Memory B cell (primary cell): Measurements from ENCODE around the gene FUT1.

Experiments
- ATAC-seq: fragments of 150-1000 bp; cut with Tn5 transposase; 2 replicates; pipeline ENCODE4 v1.10.0; 2021; ENCODE audit warnings: low read depth, mild to moderate bottlenecking, moderate library complexity
- DNase-seq, 2 donors: peaks; one replicate each; pipeline ENCODE4 v3.0.0; 2022; ENCODE audit warnings: low spot score in 2 of 2
- H3K27ac Mint-ChIP-seq: one replicate; pipeline ENCODE4 v1.8.0; 2022; ENCODE audit warnings: mild to moderate bottlenecking, moderate library complexity, mixed read lengths
- H3K27me3 Mint-ChIP-seq: one replicate; pipeline ENCODE4 v1.8.0; 2022; ENCODE audit warnings: mixed read lengths
- H3K36me3 Mint-ChIP-seq: one replicate; pipeline ENCODE4 v1.8.0; 2022; ENCODE audit warnings: mild to moderate bottlenecking, mixed read lengths
- H3K4me1 Mint-ChIP-seq: one replicate; pipeline ENCODE4 v1.8.0; 2022; ENCODE audit warnings: mixed read lengths
- H3K4me3 Mint-ChIP-seq: one replicate; pipeline ENCODE4 v1.8.0; 2022; ENCODE audit warnings: mild to moderate bottlenecking, moderate library complexity, mixed read lengths
- H3K9me3 Mint-ChIP-seq: one replicate; pipeline ENCODE4 v1.8.0; 2022; ENCODE audit warnings: mixed read lengths

Gene FUT1

GRCh38 chr19:48755787-48756186 is 3.3 kb upstream of the FUT1 start:
- Mint-ChIP-seq H3K4me3 (no peak overlapping the region), H3K9me3 (no peaks in the 10 kb centered on the region), H3K36me3 (no peaks in the 10 kb centered on the region), H3K27me3 (peaks cover 20% of the 10 kb centered on the region), H3K4me1 (peaks cover 17% of the 10 kb centered on the region), H3K27ac (no peak overlapping the region)
- DNase-seq (no peak), ATAC-seq (no peak)

- Mint-ChIP-seq H3K4me1 (peaks cover 15% of the 10 kb centered on the region), H3K27me3 (peaks cover 19% of the 10 kb centered on the region), H3K9me3 (no peaks in the 10 kb centered on the region), H3K27ac (no peak within 1 kb of the TSS), H3K4me3 (no peak within 1 kb of the TSS), H3K36me3 (no peaks in the 10 kb centered on the region)
- ATAC-seq = no peak
- DNase-seq = no peak
Measured at GRCh38 chr19:48755084-48755641, 2.7 kb upstream of the FUT1 start, which contains the start of gene FGF21. TSS of gene FGF21 (plus strand) at chr19:48755524. CDS start at chr19:48756237, 713 bp downstream.

GRCh38 chr19:48751845-48752495 is 471 bp downstream of the FUT1 start:
- no peaks in the 10 kb centered on the region for H3K9me3 Mint-ChIP-seq
- H3K27ac Mint-ChIP-seq = no peak overlapping the region
- H3K4me1 Mint-ChIP-seq = peaks cover 15% of the 10 kb centered on the region
- H3K27me3 Mint-ChIP-seq = peaks cover 26% of the 10 kb centered on the region
- DNase-seq (no peak), ATAC-seq (no peak)
- peak overlapping the region; percentile 69 for H3K4me3 Mint-ChIP-seq
- H3K36me3 Mint-ChIP-seq = no peaks in the 10 kb centered on the region

GRCh38 chr19:48750771-48751504 is 1.5 kb downstream of the FUT1 start:
- Mint-ChIP-seq H3K4me3 (peak overlapping the region; percentile 32), H3K27ac (no peak overlapping the region), H3K4me1 (peaks cover 15% of the 10 kb centered on the region), H3K27me3 (peaks cover 29% of the 10 kb centered on the region), H3K9me3 (no peaks in the 10 kb centered on the region), H3K36me3 (no peaks in the 10 kb centered on the region)
- ATAC-seq (no peak), DNase-seq (no peak)

DNA sequence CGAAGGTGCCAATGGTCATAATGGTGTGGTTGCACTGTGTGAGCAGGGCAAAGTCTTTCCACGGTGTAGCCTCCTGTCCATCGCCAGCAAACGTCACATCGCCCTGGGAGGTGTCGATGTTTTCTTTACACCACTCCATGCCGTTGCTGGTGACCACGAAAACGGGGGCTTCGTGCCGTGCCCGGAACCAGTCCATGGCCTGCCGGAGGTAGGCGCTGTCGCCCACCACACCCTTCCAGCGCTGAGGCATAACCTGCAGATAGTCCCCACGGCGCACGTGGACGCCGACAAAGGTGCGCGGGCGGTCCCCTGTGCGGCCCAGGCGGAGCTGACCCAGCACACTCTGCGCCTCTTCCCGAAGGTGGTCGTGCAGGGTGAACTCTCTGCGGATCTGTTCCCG is 2.1 kb downstream of the FUT1 start:
- no peak overlapping the region for H3K27ac Mint-ChIP-seq
- no peaks in the 10 kb centered on the region for H3K9me3 Mint-ChIP-seq
- H3K4me1 Mint-ChIP-seq = peaks cover 15% of the 10 kb centered on the region
- no peak overlapping the region for H3K4me3 Mint-ChIP-seq
- ATAC-seq (no peak), DNase-seq (no peak)
- H3K36me3 Mint-ChIP-seq = no peaks in the 10 kb centered on the region
- H3K27me3 Mint-ChIP-seq = peaks cover 32% of the 10 kb centered on the region

- Mint-ChIP-seq H3K9me3 (no peaks in the 10 kb centered on the region), H3K27ac (no peak overlapping the region), H3K4me1 (peaks cover 15% of the 10 kb centered on the region), H3K36me3 (no peaks in the 10 kb centered on the region), H3K27me3 (peaks cover 31% of the 10 kb centered on the region), H3K4me3 (no peak overlapping the region)
- ATAC-seq (no peak), DNase-seq (no peak)
Measured at GRCh38 chr19:48749571-48750198, 2.8 kb downstream of the FUT1 start.

- Mint-ChIP-seq H3K4me3 (no peak within 1 kb of the TSS), H3K27me3 (peaks cover 28% of the 10 kb centered on the region), H3K9me3 (no peaks in the 10 kb centered on the region), H3K4me1 (peaks cover 5% of the 10 kb centered on the region), H3K36me3 (no peaks in the 10 kb centered on the region), H3K27ac (no peak within 1 kb of the TSS)
- ATAC-seq (peak; percentile 67), DNase-seq (peak in 1 of 2 donors; percentile 38)
Measured at GRCh38 chr19:48746738-48747575, 5.5 kb downstream of the FUT1 start, which contains the start of gene IZUMO1. TSS of gene IZUMO1 (minus strand) at chr19:48746909. CDS start at chr19:48745859, 1,050 bp downstream.

DNA sequence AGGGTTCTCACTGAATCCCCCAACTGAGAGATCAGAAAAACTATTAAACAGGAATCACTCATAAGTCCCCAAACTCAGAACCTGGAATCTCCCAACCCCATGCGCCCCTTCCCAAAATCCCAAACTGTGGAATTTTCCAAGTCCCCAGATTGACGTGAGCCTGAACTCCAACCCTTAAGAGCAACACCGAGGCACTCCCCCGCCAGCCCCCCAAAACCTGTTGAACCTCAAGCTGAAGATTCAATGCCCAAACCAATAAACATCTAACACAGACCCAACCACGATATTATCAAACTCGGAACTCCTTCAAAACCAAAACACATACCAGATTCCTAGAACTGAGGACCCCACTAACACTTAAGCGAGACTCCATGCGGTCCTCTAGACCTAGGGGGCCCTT is 6.3 kb downstream of the FUT1 start:
- no peak overlapping the region for H3K27ac Mint-ChIP-seq
- no peak for ATAC-seq
- H3K4me1 Mint-ChIP-seq = peaks cover 4% of the 10 kb centered on the region

DNA sequence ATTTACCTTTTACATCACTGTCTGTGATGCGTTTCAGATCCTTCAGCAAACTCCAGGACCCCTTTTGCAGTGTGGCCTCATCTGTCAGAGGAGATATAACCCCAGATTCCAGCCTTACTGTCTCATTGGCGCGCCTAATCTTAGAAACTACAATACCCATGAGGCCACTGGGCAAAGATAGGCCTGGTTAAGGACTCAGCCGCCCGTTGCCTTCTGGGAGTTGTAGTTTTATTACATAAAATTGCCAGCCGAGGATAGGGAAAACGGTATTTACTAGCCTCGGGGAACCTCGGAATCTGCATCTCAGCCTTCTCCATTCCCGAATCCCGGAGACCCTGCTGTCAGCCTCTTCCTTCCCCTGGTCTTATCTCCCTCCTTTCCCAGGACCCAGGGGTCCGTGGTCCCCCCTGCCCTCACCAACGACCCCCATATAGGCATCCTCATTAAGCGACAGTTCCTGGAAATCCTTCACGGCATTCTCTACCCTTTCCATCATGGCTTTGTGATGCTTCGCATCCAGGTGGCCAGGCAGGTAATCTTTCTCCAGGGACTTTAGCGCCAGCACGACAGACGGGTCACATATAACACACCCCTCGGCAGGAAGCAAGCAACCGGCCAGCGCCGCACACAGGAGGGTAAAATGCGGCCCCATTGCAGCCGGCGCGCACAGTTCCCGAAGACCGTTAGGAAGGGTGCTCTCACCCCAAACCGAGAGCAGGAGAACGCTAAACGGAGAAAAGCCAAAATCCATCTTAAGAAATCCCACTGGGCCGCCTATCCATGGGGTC is 7.0 kb downstream of the FUT1 start:
- DNase-seq = no peak
- no peak overlapping the region for H3K27ac Mint-ChIP-seq
- peak; percentile 83 for ATAC-seq
- peaks cover 23% of the 10 kb centered on the region for H3K27me3 Mint-ChIP-seq
- H3K9me3 Mint-ChIP-seq = no peaks in the 10 kb centered on the region
- H3K36me3 Mint-ChIP-seq = no peaks in the 10 kb centered on the region
- H3K4me3 Mint-ChIP-seq = no peak overlapping the region
- H3K4me1 Mint-ChIP-seq = peaks cover 4% of the 10 kb centered on the region

More for the DNA sequence above, 6.3 kb downstream of the FUT1 start:
- Mint-ChIP-seq H3K36me3 (no peaks in the 10 kb centered on the region), H3K4me3 (no peak overlapping the region), H3K27me3 (peaks cover 26% of the 10 kb centered on the region), H3K9me3 (no peaks in the 10 kb centered on the region)
- no peak for DNase-seq

DNA sequence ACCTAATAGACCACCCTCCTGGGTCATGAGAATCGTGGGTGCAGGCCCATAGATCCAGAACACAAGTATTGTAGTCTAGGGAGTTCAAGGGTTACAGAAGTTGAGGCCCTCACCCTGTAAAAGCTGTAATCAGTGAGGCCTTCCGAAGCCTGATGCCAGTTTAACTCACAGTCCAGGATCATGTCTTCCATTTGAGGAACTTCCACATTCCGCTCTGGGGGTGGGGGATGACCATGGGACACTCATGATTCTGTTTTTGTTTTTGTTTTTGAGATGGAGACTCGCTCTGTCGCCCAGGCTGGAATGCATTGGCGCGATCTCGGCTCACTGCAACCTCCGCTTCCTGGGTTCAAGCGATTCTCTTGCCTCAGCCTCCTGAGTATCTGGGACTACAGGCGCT is 10.3 kb downstream of the FUT1 start:
- no peaks in the 10 kb centered on the region for H3K36me3 Mint-ChIP-seq
- no peak for ATAC-seq
- peaks cover 17% of the 10 kb centered on the region for H3K27me3 Mint-ChIP-seq
- H3K9me3 Mint-ChIP-seq = no peaks in the 10 kb centered on the region
- DNase-seq = no peak
- no peak overlapping the region for H3K4me3 Mint-ChIP-seq
- H3K4me1 Mint-ChIP-seq = peaks cover 10% of the 10 kb centered on the region
- H3K27ac Mint-ChIP-seq = no peak overlapping the region

DNA sequence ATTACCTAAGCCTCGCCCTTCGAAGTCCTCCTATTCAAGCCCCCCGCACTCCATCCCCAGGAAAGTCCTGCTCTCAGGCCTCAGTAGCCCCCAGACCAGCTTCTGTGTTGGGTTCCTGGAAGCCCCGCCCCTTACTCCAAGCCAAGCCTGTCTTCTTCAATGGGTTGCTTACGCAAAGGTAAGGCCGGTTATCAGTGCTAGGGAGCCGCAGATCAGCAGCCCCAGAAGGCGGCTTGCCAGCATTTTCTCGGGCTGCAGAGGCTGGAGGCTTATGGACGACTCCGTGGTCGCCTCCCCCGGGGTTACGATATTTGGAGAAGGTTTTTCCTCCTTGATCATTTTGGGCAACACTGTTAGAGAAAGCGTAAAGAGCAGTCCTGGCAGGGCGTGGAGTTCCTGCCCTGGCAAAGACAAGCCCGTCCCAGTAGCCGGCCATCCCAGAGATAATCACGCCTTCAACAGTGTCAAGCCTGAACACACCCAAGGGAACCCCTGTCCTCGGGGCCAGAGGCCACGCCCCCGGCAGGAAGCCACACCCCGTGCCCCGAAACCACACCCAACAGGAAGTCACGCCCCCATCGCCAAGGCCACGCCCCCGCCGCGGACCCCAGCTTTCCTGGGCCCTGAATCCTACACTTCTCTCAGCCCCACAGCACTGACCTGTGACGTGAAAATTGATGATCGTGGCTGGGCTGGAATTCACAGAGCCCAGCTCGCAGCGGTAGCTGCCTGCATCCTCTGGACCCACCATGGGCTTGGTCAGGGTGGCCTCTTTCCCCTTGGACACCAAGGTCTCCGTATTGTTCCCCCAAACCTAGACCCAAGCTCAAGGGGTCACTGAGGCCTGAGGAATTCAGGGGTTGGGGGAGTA is 11.1 kb downstream of the FUT1 start:
- H3K27ac Mint-ChIP-seq = no peak overlapping the region
- no peak for ATAC-seq
- DNase-seq = no peak

More for the DNA sequence above, 11.1 kb downstream of the FUT1 start:
- no peaks in the 10 kb centered on the region for H3K36me3 Mint-ChIP-seq
- peaks cover 10% of the 10 kb centered on the region for H3K4me1 Mint-ChIP-seq
- peaks cover 16% of the 10 kb centered on the region for H3K27me3 Mint-ChIP-seq
- H3K9me3 Mint-ChIP-seq = peaks cover 1% of the 10 kb centered on the region
- peak overlapping the region; percentile 37 for H3K4me3 Mint-ChIP-seq
